ENCODE data around the gene CTRB2.

CTRB2 gene

DNA sequence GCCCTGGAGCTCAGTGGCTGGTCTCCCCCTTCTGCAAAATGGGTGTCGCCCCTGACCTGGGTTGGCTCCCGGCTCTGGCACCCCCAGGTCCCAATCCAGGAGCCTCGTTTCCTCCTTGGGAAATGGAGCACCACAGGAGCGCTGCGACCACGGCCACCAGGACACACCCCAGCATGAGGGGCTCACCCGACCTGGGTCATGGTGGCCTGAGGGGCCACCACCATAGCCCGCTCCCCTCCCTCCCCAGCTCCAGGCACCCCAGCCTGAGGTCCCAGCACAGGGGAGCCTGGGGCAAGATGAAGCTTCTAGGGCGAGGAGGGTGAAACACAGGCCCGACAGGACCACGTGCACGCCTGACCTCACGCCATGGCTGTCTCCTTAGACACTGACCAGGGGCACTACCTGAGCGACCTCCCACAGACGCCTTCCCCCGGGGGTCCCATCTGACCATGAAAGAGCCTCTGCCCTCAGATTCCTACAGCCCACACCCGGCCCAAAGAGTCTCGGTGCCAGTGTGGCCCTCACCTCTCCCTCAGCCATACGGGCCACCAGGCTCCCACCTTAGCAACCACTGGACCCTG, 32.7 kb upstream of the CTRB2 start:
- no peak overlapping the region for H3K27ac ChIP-seq
- no peaks in the 10 kb centered on the region for H3K36me3 ChIP-seq
- no peaks in the 10 kb centered on the region for H3K4me1 ChIP-seq (ENCODE audit: control insufficient read depth in 1 of 2, insufficient read depth in 1 of 2, low read depth in 1 of 2, low read length in 1 of 2)
- H3K4me3 ChIP-seq (ENCODE audit: low read depth in 1 of 2, low read length in 1 of 2) = no peak overlapping the region
- peaks cover 21% of the 10 kb centered on the region for H3K27me3 ChIP-seq
- TF ChIP-seq, protein P1, sequence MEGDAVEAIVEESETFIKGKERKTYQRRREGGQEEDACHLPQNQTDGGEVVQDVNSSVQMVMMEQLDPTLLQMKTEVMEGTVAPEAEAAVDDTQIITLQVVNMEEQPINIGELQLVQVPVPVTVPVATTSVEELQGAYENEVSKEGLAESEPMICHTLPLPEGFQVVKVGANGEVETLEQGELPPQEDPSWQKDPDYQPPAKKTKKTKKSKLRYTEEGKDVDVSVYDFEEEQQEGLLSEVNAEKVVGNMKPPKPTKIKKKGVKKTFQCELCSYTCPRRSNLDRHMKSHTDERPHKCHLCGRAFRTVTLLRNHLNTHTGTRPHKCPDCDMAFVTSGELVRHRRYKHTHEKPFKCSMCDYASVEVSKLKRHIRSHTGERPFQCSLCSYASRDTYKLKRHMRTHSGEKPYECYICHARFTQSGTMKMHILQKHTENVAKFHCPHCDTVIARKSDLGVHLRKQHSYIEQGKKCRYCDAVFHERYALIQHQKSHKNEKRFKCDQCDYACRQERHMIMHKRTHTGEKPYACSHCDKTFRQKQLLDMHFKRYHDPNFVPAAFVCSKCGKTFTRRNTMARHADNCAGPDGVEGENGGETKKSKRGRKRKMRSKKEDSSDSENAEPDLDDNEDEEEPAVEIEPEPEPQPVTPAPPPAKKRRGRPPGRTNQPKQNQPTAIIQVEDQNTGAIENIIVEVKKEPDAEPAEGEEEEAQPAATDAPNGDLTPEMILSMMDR (IDR thresholded peaks at IDR 0.05) = no peak
- H3K9me3 ChIP-seq = no peaks in the 10 kb centered on the region

DNA sequence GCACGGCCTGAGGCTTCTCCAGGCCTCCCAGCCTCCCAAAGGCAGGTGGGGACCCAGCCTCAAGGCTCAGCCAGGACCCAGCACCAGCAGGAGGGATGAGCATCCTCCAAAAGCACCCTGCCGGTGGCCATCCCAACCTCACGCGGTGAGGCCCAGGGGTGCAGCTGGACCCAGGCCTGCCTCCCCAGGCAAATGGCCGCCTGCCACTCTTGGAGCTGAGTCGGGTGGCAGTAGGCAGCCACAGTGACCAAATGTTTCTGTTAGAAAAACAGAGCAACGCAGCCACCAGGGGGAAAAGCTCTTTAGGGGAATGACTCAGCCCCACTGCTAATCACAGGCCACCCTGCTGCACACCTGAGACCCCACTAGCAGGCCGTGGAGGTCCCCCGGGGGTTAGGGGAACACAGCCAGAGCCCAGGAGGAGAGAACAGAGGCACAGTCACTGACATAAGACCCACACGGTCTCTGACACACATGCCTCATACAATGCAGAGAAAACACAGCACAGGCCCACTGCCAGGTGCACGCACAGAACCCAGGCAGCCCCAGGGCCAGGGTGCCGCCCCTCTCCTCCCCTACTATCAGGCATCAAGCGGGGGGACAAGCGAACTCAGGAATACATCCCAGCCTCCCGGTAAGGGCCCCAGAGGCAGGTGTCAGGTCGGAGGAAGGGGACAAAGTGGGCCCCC, 32.0 kb upstream of the CTRB2 start:
- Histone ChIP-seq H3K4me3 (ENCODE audit: low read depth in 1 of 2, low read length in 1 of 2) (no peak overlapping the region), H3K4me1 (ENCODE audit: control insufficient read depth in 1 of 2, insufficient read depth in 1 of 2, low read depth in 1 of 2, low read length in 1 of 2) (no peaks in the 10 kb centered on the region), H3K36me3 (no peaks in the 10 kb centered on the region), H3K27me3 (peaks cover 26% of the 10 kb centered on the region), H3K27ac (no peak overlapping the region), H3K9me3 (no peaks in the 10 kb centered on the region)
- TF ChIP-seq, protein P1 (IDR thresholded peaks at IDR 0.05) = no peak

DNA sequence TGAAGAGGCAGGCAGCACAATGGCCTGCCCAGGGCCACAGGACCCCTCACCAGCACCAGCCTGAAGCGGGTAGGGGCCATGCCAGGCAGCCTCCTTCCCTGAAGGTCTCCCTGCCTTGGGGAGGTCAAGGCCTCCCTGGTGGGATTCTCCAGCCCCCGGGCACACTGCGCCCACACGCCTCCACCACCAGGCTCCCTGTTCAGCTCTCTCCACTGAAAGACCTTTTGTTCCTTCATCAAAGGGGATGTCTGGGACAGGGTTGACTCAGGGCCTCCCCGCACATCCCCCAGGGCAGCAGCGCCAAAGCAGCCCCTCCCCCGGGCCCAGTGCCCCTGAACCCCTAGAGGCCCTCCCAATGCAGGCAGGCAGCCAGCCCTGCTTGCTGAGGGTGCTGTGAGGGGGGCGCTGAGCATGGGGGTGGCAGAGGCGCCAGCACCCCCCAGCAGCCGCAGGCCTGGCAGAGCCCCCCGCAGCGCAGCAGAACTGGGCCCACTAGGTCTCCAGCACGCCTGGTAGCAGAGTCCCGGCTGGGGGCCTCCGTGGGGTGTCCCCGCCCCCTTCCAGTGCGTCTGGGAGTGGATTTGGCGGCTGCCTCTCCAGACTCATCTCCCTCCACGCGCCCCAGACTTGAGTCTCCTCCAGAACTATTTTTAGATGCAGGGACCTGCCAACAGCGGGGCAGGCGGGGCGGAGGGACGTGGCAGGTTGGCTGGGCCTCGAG, 31.3 kb upstream of the CTRB2 start:
- Histone ChIP-seq H3K27ac (no peak overlapping the region), H3K4me1 (ENCODE audit: control insufficient read depth in 1 of 2, insufficient read depth in 1 of 2, low read depth in 1 of 2, low read length in 1 of 2) (no peaks in the 10 kb centered on the region), H3K4me3 (ENCODE audit: low read depth in 1 of 2, low read length in 1 of 2) (no peak overlapping the region)

DNA sequence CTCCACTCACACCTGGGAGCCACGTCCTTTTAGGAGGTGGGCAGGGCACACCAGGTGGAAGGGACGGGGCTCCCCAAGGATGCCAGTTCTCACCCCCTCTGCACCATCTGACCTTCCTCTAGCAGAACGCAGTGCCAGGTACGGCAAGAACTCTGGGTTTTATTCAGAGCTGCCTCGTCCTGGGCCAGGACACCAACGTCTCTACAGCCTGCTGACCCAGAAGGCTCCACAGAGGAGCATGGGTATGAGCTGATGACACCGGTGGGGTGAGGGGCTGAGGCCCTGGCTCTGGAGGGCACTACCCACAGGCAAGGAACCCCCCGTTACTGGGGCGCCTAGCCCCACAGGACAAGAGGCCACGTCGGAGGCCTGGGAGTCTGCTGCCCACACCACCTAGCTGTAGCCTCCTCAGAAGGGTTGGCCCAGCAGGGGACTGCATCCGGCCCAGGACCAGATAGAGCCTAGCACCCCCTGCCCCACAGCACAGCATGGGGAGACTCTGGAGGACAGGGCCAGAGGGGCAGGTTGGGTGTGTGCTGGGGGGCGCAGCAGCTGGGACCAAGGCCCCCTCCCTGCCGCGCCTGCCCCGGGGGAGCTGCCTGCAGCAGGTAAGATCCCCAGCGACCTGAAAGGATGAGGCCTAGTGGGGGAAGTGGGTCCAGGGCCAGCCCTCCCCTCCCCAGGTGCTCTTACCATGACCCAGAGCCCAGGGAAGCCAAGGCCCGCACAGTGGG, 30.6 kb upstream of the CTRB2 start:
- peaks cover 31% of the 10 kb centered on the region for H3K27me3 ChIP-seq
- H3K27ac ChIP-seq = no peak overlapping the region
- no peaks in the 10 kb centered on the region for H3K9me3 ChIP-seq
- H3K36me3 ChIP-seq = no peaks in the 10 kb centered on the region
- no peaks in the 10 kb centered on the region for H3K4me1 ChIP-seq (ENCODE audit: control insufficient read depth in 1 of 2, insufficient read depth in 1 of 2, low read depth in 1 of 2, low read length in 1 of 2)
- H3K4me3 ChIP-seq (ENCODE audit: low read depth in 1 of 2, low read length in 1 of 2) = no peak overlapping the region
- TF ChIP-seq, protein P1 (IDR thresholded peaks at IDR 0.05) = no peak

More for the DNA sequence above, 31.3 kb upstream of the CTRB2 start:
- Histone ChIP-seq H3K27me3 (peaks cover 31% of the 10 kb centered on the region), H3K36me3 (no peaks in the 10 kb centered on the region), H3K9me3 (no peaks in the 10 kb centered on the region)
- TF ChIP-seq, protein P1 (IDR thresholded peaks at IDR 0.05) = no peak

DNA sequence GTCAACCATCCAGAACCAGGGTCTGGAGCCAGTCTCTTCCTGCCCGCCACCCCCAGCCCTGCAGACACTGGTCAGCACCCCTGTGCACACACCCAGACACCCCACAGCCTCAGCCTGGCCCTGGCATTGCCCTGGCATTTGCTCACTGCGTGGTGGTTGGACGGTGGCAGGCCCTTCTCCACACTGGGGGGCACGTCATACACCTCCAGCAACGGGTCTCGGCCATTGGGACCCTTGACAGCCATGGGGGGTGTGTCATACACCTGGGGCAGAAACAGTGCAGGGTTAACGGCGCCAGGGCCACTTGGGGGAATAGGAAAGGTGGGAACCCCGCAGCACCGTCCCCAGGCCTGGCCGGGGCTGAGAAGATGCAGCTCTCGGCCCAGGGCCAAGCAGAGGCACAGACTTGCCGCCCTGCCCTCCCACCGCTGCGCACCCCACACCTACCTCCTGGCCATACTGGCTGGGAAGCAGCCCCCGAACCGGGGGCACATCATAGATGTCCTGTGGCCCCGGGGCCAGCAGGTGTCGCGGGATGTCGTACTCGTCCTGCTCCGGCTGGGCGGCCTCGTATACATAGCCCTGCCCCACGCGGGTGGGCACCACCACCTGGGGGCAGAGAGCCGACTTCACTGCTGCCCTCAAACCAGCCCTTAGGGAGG, 29.9 kb upstream of the CTRB2 start:
- Histone ChIP-seq H3K36me3 (no peaks in the 10 kb centered on the region), H3K4me1 (ENCODE audit: control insufficient read depth in 1 of 2, insufficient read depth in 1 of 2, low read depth in 1 of 2, low read length in 1 of 2) (no peaks in the 10 kb centered on the region), H3K27ac (no peak overlapping the region), H3K4me3 (ENCODE audit: low read depth in 1 of 2, low read length in 1 of 2) (no peak overlapping the region), H3K9me3 (no peaks in the 10 kb centered on the region), H3K27me3 (peaks cover 37% of the 10 kb centered on the region)
- TF ChIP-seq, protein P1 (IDR thresholded peaks at IDR 0.05) = no peak

Measured in neutrophil (primary cell).